ENCODE measurements around the gene ERCC4. TPM values are rescaled to one million over a fixed set of nuclear protein-coding genes. Genes with fewer than 3 reads are reported as not detected.
"Not testable (repeated sequence)": the region's sequence is repeated elsewhere in the genome, so short reads cannot be mapped to it uniquely, and the experiment has no call there.

ERCC4 gene
- 15.9 TPM for polyA plus RNA-seq

DNA sequence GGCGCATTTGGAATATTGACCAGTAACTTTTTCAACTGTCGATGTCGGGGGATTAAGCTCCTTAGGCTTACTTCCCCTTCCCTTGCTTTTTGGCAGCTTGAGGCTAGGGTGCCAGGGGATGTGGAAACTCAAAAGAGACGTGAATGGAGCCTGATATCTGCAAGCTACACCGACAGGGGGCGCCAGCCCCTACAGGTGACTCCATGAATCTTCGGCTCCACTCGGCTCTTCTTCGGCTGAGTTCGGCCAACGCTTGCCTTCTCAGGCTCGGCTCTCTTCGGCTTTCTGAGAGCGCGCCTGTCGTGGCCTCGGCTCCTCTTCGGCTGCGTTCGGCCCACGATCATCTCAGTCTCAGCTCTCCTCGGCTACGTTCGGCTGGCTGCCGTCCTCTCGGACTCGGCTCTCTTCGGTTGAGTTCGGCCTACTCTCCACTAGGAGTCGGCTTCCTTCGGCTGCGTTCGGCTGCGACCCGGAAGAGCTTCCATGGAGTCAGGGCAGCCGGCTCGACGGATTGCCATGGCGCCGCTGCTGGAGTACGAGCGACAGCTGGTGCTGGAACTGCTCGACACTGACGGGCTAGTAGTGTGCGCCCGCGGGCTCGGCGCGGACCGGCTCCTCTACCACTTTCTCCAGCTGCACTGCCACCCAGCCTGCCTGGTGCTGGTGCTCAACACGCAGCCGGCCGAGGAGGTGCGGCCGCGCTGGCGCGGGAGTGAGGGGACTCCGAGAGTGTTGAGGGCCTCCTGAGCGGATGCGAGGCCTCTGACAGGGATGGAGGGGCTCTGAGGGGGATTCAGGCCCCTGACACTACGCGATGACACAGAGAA is at the start of gene ERCC4:
Gene ERCC4 (plus strand): TSS at position 472 of the 827 bp plus-strand sequence. CDS start 12 bp downstream, at position 484.
- peaks cover 2% of the 10 kb centered on the region for H3K36me3 Mint-ChIP-seq

DNA sequence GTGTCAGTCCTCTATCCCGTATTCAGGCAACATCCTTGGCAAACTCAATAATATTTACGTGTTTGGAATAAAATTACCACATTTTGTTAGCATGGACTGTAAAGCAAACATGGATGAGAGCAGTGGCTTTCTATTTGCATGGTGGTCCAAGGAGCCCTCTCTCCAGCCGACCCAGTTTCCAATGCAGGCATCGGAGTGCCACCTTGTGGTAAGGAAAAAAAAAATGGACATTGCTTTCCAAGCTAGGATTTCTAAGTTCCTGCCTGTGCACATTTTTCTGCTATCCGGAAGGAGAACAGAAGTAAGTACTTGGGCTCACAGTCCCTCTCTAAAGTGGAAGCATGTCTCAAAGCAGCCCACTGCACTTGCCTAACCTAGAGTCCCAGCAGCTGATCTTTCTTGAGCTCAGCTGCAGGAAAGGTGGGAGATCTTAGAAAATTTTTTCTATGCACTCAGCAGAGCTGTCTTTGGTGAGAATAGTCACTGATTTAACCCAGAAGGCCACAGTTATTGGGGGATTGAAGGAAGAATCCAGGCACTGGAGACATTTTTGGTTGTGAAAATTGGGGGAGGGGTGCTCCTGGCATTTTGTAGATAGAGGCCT is 46.0 kb upstream of the ERCC4 start:
- Mint-ChIP-seq H3K4me3 (no peak overlapping the region), H3K27me3 (peaks cover 14% of the 10 kb centered on the region)

More for the DNA sequence above, at the start of gene ERCC4:
- Mint-ChIP-seq H3K4me1 (peaks cover 15 to 19% (median 16%) of the 10 kb centered on the region in 3 donors), H3K4me3 (peak within 1 kb of the TSS; percentile 92 to 96 (median 92)), H3K9me3 (no peaks in the 10 kb centered on the region), H3K27me3 (no peaks in the 10 kb centered on the region), H3K27ac (peak within 1 kb of the TSS; percentile 63 to 84 (median 71))

DNA sequence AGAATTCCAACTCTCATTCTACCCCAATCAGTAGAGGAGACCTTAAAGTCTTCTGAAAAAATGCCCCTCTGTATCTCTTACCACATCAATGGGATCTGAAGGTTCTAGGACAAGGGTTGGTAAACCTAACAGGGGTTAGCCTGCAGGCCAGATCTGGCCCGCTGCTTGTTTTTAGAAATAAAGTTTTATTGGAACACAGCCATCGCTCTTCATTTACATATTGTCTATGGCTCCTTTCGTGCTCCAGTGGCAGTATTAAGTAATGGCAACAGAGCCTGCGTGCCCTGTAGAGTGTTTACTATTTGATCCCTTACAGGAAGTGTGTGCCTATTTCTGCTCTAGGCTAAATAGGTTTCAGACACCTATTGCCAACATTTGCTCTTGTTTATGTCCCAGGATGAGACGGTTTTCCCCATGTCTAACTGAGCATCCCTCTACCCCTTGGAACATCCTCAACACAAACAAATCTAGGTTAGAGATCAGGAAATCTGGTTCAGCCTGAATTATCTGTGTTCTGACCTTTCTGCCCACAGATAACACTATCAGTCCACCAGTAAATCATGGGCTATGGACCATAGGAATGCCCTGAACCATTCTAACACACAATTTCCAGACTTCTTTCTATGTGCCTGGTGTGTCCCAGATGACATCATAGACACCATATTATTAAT is 44.2 kb upstream of the ERCC4 start:
- Mint-ChIP-seq H3K27me3 (peaks cover 5% of the 10 kb centered on the region), H3K4me3 (no peak overlapping the region), H3K36me3 (peaks cover 4% of the 10 kb centered on the region), H3K4me1 (peaks cover 0 to 5% (median 0%) of the 10 kb centered on the region in 3 donors), H3K9me3 (peaks cover 0 to 4% (median 0%) of the 10 kb centered on the region in 3 donors), H3K27ac (no peak overlapping the region)

More for the DNA sequence above, 46.0 kb upstream of the ERCC4 start:
- H3K9me3 Mint-ChIP-seq: peaks cover 0 to 4% (median 0%) of the 10 kb centered on the region in 3 donors
- no peak overlapping the region for H3K27ac Mint-ChIP-seq
- peaks cover 6% of the 10 kb centered on the region for H3K36me3 Mint-ChIP-seq
- peaks cover 0 to 5% (median 0%) of the 10 kb centered on the region in 3 donors for H3K4me1 Mint-ChIP-seq

DNA sequence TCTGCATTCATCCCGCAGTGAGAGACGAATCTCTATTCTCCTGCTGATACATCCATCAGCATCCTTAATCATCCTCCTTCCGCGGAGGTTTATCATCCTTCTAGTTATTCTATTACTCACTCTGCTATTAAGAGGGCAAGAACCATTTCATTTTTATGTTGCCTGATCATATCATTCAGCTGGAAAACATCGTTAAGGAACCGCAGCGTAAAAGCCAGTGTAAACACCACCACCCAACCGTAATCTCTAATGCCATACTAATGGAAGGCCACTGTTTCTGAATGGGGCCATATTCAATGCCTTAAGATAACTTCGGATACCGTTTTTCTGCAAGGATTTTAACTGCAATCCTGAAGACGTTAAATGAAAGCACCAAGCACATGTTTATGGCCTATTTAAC is 36.7 kb upstream of the ERCC4 start:
- Mint-ChIP-seq H3K9me3 (peaks cover 0 to 5% (median 3%) of the 10 kb centered on the region in 3 donors), H3K27ac (no peak overlapping the region), H3K27me3 (peaks cover 5% of the 10 kb centered on the region), H3K36me3 (no peaks in the 10 kb centered on the region), H3K4me1 (no peaks in the 10 kb centered on the region), H3K4me3 (no peak overlapping the region)

DNA sequence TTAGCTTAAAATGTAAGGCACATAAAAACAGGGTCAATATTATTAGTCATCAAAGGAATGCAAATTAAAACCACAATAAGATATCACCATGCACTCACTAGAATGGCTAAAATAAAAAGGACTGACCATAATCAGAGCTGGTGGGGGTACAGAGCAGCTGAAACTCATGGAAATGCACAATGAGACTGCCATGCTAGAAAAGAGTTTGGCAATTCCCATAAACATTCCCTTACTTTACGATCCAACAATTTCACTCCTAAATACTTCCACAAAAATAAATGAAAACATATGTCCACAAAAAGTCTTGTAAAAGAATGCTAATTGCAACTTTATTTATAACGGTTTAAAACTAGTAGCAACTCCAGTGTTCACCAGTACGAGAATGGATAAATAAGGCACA is 36.1 kb upstream of the ERCC4 start:
- Mint-ChIP-seq H3K27me3 (peaks cover 5% of the 10 kb centered on the region), H3K9me3 (peaks cover 0 to 6% (median 3%) of the 10 kb centered on the region in 3 donors), H3K4me1 (no peaks in the 10 kb centered on the region), H3K27ac (no peak overlapping the region), H3K36me3 (no peaks in the 10 kb centered on the region), H3K4me3 (no peak overlapping the region)

DNA sequence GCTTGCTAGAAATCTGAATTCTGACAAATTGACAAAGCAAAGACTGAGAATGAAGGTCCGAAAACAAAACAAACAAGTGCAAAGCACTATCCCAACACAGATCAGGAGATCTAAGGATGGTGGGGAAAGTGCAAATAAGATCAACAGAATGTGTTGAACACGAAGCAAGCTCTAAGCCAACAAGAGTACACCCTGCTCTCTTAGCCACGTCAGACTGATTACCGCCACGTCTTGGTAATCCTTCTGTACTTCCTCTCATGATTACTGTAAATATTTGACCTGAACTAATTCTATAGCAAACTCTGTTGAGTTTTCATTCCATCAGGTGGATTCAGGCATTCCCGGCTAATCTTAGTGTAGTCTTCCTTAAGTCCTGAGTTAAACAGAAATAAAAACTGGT is 34.3 kb upstream of the ERCC4 start:
- H3K4me3 Mint-ChIP-seq: no peak overlapping the region
- no peaks in the 10 kb centered on the region for H3K36me3 Mint-ChIP-seq
- H3K9me3 Mint-ChIP-seq: peaks cover 0 to 7% (median 3%) of the 10 kb centered on the region in 3 donors
- peaks cover 5% of the 10 kb centered on the region for H3K27me3 Mint-ChIP-seq
- no peaks in the 10 kb centered on the region for H3K4me1 Mint-ChIP-seq
- H3K27ac Mint-ChIP-seq: no peak overlapping the region

DNA sequence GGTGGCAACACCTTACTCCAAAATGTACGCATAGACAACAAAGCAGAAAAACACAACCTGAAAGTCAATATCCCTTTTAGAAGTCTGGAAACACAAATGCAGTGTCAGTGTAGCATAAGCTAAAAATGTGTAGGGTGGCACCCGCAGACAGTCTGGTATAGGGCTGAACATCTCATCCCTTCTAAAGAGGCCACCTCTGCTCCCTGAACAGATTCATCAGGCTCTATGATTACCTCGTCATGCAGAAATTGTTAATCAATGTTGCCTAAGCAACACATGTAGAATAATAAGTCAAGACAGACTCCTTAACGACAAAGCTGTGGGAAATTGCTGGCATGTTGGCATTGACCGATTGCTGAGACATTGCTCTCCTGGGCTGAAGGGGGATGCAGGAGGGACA is 33.3 kb upstream of the ERCC4 start:
- Mint-ChIP-seq H3K27ac (no peak overlapping the region), H3K27me3 (peaks cover 7% of the 10 kb centered on the region), H3K9me3 (peaks cover 0 to 7% (median 3%) of the 10 kb centered on the region in 3 donors), H3K4me1 (no peaks in the 10 kb centered on the region), H3K4me3 (no peak overlapping the region), H3K36me3 (no peaks in the 10 kb centered on the region)

DNA sequence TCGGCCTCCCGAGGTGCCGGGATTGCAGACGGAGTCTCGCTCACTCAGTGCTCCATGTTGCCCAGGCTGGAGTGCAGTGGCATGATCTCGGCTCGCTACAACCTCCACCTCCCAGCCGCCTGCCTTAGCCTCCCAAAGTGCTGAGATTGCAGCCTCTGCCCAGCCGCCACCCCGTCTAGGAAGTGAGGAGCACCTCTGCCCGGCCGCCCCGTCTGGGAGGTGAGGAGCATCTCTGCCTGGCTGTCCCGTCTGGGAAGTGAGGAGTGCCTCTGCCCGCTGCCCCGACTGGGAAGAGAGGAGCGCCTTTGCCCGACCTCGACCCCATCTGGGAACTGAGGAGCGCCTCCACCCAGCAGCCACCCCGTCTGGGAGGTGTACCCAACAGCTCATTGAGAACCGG is 30.6 kb upstream of the ERCC4 start:
- H3K27ac Mint-ChIP-seq, H3K9me3 Mint-ChIP-seq, H3K36me3 Mint-ChIP-seq, H3K4me1 Mint-ChIP-seq, H3K4me3 Mint-ChIP-seq, H3K27me3 Mint-ChIP-seq: not testable (repeated sequence)

DNA sequence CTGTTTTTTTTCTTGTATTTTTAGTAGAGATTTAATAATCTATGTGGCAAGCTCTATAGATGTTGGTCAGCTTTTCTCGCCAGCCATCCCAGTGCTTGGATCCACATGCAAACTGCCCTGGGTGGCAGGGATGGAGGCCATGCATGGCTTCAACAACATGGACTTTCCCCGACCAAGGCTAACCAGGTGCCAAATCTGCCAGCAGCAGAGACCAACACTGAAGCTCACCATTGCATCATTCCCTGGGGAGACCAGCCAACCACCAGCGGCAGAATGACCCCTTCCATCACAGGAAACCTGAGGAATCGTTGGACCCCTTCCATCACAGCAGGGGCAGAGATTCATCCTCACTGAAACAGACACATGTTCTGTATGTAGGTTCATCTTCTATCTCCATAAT is 27.7 kb upstream of the ERCC4 start:
- peak overlapping the region in 1 of 4 donors; percentile 29 for H3K4me3 Mint-ChIP-seq
- H3K4me1 Mint-ChIP-seq: no peaks in the 10 kb centered on the region
- H3K27me3 Mint-ChIP-seq: peaks cover 2% of the 10 kb centered on the region
- peaks cover 2% of the 10 kb centered on the region for H3K36me3 Mint-ChIP-seq
- peaks cover 0 to 7% (median 3%) of the 10 kb centered on the region in 3 donors for H3K9me3 Mint-ChIP-seq
- no peak overlapping the region for H3K27ac Mint-ChIP-seq

DNA sequence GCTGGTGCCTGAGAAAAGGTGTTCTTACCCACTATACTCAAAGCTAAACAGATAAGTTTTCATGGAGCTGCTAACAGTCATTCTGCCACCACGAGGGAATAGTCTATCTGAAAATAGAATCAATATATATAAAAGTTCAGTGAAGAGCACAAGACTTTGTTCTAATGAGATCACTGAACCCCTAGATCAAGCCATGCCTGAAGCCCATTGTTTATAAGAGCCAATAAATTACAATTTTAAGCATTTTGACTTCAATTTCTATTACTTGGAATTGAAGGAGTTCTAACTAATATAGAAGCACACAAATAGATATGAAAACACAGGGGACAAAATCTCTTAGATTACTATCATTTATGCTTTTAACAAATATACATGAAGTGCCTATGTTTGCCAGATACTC is 24.4 kb upstream of the ERCC4 start:
- no peak overlapping the region for H3K4me3 Mint-ChIP-seq
- H3K36me3 Mint-ChIP-seq: peaks cover 2% of the 10 kb centered on the region
- peaks cover 2% of the 10 kb centered on the region for H3K27me3 Mint-ChIP-seq
- no peaks in the 10 kb centered on the region for H3K4me1 Mint-ChIP-seq
- no peak overlapping the region for H3K27ac Mint-ChIP-seq
- H3K9me3 Mint-ChIP-seq: peaks cover 0 to 6% (median 0%) of the 10 kb centered on the region in 3 donors

DNA sequence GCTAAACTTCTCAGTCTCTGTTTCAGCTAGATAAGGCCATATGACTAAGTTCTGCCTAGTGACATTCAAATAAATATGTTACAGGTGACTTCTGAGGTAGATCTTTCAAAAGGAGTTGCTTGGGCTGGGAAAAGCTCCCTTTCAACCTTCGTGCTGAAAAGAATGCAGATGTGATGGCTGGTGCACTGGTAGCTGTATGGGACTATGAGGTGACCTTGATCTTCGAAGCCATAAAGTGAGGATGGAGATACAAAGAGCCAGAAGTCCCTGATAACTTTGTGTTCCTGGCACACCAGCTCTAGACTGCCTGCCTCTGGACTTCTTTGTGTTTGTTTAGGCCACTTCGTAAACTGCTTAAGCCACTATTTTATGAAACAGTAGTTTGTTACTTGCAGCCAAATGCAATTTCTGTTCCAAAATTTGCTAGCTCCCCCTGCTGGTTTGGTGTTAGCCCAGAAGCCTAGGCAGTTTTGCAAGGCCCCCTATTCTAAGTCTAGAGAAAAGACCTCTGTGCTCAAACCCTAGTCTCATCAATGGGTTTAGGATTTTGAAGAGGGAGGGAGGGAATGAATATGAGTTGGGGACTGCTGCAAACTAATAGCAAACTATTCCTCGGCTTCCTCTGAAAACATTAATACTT is 23.3 kb upstream of the ERCC4 start:
- Mint-ChIP-seq H3K4me3 (no peak overlapping the region), H3K27ac (no peak overlapping the region), H3K9me3 (peaks cover 0 to 9% (median 0%) of the 10 kb centered on the region in 3 donors), H3K36me3 (peaks cover 2% of the 10 kb centered on the region), H3K4me1 (no peaks in the 10 kb centered on the region), H3K27me3 (no peaks in the 10 kb centered on the region)

DNA sequence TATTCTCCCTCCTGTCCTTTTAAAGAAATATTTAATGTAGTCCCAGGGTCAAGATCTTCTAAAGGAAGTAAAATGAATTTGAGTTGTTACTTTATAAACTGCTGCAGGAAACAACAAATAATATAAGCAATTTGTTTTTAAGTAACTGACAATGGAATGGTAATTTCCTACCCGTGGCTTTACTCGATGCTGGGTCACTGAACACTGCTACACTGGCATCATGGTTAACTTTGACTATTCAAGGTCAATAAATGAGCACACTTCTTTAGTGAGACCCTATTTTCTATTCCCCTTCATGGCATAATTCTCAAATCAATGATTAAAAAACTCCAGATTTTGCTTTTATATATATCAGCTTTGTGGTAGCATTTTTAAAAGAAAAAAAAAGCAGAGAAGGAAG is 22.1 kb upstream of the ERCC4 start:
- H3K27me3 Mint-ChIP-seq: no peaks in the 10 kb centered on the region
- no peaks in the 10 kb centered on the region for H3K4me1 Mint-ChIP-seq
- no peaks in the 10 kb centered on the region for H3K36me3 Mint-ChIP-seq
- no peak overlapping the region for H3K27ac Mint-ChIP-seq
- no peak overlapping the region for H3K4me3 Mint-ChIP-seq
- peaks cover 0 to 9% (median 0%) of the 10 kb centered on the region in 3 donors for H3K9me3 Mint-ChIP-seq

DNA sequence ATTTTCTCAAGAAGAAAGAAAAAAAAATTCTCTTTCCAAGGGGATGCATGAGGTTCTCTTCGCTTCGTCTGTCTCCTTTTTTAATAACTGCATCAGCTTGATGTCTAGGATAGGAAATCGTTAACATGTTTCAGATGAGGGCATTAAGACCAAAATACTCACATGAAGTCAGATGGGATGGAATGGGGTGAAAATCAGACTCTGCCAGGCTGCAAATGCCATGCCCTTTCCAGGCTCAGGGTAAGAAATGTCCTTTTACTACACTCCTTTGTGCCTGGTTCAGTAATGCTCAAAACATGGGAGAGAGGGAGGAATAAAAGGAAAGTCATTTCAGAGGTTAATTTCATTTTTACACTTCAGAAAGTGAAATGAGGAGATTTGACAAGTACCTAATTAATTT is 21.7 kb upstream of the ERCC4 start:
- Mint-ChIP-seq H3K27me3 (no peaks in the 10 kb centered on the region), H3K9me3 (peaks cover 0 to 9% (median 0%) of the 10 kb centered on the region in 3 donors), H3K36me3 (no peaks in the 10 kb centered on the region), H3K27ac (no peak overlapping the region), H3K4me1 (no peaks in the 10 kb centered on the region), H3K4me3 (no peak overlapping the region)

DNA sequence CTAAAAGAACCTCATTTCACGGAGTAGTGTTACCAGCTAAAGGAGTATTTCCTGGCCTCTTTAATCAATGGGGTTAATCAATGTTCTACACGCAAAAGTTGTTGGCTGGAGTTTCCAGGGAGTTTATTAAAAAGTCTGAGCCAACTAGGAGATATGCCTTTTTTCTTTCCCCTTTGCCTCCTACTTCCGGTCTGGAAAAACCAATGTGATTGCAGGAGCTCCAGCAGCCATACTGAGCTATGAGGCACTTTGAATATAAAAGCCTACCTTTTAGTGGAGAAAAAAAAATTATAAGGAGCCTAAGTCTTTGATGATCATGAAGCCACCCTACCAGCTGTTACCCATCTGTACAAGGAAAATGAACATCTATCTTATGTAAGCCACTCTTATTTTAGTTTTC is 17.9 kb upstream of the ERCC4 start:
- peaks cover 0 to 6% (median 0%) of the 10 kb centered on the region in 3 donors for H3K9me3 Mint-ChIP-seq
- H3K36me3 Mint-ChIP-seq: no peaks in the 10 kb centered on the region
- no peak overlapping the region for H3K27ac Mint-ChIP-seq
- H3K4me1 Mint-ChIP-seq: peaks cover 3 to 6% (median 5%) of the 10 kb centered on the region in 3 donors
- no peak overlapping the region for H3K4me3 Mint-ChIP-seq
- H3K27me3 Mint-ChIP-seq: peaks cover 5% of the 10 kb centered on the region

DNA sequence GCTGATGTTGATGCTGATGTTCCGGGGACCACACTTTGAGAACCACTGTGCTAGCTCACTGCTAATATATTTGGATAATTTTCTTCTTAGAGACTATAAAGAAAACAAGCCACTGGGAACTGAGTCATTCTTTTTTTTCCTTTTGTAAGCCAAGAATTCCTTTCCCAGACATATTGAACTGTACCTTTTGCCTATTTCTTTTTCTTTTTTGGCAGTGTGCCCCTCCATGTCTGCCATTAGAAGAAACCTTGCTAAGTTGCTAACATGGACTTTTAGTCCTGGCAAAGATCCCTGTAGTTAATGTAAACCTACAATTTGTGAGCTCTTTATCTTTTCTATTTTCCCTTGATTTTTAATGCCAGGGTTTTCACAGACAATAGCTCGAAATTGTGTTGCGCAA is 17.3 kb upstream of the ERCC4 start:
- Mint-ChIP-seq H3K9me3 (peaks cover 0 to 9% (median 2%) of the 10 kb centered on the region in 3 donors), H3K27me3 (peaks cover 7% of the 10 kb centered on the region), H3K4me1 (peaks cover 3 to 6% (median 5%) of the 10 kb centered on the region in 3 donors), H3K4me3 (no peak overlapping the region), H3K27ac (no peak overlapping the region), H3K36me3 (no peaks in the 10 kb centered on the region)

Data from IgD-negative memory B cell (primary cell).